ENCODE measurements around the gene SUPT6H. TPM values are rescaled to one million over a fixed set of nuclear protein-coding genes. Genes with fewer than 3 reads are reported as not detected.

The SUPT6H gene
- total and polyA plus RNA-seq, 9 of the 15 experiments (the other 6 are each of a cell fraction or from before 2014, with no cell fraction given) = 1.7 to 77.7 (median 49.2) TPM

DNA sequence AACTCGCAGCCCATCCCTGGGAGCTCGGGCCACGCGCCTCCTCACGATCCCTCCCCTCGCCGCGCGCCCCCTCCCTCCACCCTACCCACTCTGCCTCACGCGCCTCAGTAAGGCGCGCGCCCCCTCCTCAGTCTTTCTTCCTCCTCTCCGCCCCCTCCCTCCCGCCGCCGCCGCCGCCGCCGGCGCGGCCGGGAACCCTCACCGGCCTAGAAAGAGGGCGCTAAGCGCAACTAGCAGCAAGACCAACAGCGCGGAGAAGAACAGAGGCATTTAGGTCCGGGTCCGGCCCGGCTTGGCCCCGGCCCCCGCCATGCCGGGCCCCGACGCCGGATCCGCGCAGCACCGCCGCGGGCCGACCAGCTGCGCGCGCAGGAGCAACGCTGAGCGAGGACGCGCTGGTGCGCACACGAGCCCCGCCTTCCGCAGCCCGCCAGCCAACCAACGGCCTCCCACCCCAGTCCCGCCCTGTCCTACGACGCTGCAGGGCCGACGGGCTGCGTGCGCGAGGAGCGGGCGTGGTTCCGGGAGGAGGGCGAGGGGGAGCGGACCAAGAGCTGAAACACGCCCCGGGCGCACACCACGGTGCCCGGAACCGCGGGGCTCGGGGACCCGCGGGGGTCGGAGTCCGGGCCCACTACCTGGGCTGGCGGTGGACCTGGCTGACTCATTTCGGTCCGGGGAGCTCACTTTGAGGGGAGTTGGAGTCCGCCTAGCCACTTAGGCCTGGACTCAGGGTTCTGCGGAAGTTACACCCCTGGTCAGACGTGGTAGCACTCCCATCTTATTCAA lies 17.0 kb upstream of the SUPT6H start, which contains the start of gene BLTP2 (continued):
- TF ChIP-seq, protein P1, sequence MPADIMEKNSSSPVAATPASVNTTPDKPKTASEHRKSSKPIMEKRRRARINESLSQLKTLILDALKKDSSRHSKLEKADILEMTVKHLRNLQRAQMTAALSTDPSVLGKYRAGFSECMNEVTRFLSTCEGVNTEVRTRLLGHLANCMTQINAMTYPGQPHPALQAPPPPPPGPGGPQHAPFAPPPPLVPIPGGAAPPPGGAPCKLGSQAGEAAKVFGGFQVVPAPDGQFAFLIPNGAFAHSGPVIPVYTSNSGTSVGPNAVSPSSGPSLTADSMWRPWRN (IDR thresholded peaks at IDR 0.05; ENCODE audit: low read depth) = no peak
- TF ChIP-seq RBBP5 (IDR thresholded peaks at IDR 0.05; ENCODE audit: borderline replicate concordance, insufficient read depth, low read length, poor library complexity, severe bottlenecking) (peak; percentile 64), MTF1 (CRISPR knock-in tag; IDR thresholded peaks at IDR 0.05; ENCODE audit: borderline replicate concordance) (no peak), ZNF134 (CRISPR knock-in tag; conservative IDR thresholded peaks at IDR 0.05) (no peak), MAFK (IDR thresholded peaks at IDR 0.05; ENCODE audit: low read length) (no peak), ZNF780A (CRISPR knock-in tag; IDR thresholded peaks at IDR 0.05) (no peak), SMARCA4 (IDR thresholded peaks at IDR 0.05) (no peak; the same call in 1 of the 2 replicates), ZFP1 (CRISPR knock-in tag; IDR thresholded peaks at IDR 0.05) (no peak), ZNF77 (CRISPR knock-in tag; IDR thresholded peaks at IDR 0.05) (no peak), POU5F1 (IDR thresholded peaks at IDR 0.05; ENCODE audit: borderline replicate concordance, low read depth, low read length, partially characterized antibody) (no peak), KLF1 (tag; IDR thresholded peaks at IDR 0.05) (no peak), RBM14 (IDR thresholded peaks at IDR 0.05; ENCODE audit: borderline replicate concordance, insufficient read depth, low read depth, low read length) (no peak), KLF6 (CRISPR knock-in tag; IDR thresholded peaks at IDR 0.05; ENCODE audit: borderline replicate concordance) (peak; percentile 89; the same call in 1 of the 2 replicates), ZNF212 (CRISPR knock-in tag; IDR thresholded peaks at IDR 0.05) (no peak), SNRNP70 (optimal IDR thresholded peaks at IDR 0.05; ENCODE audit: low read depth, low read length) (no peak), MYNN (IDR thresholded peaks at IDR 0.05) (no peak), MYNN (CRISPR knock-in tag; IDR thresholded peaks at IDR 0.05) (no peak), ZC3H11A (IDR thresholded peaks at IDR 0.05; ENCODE audit: low read depth, low read length) (no peak; the same call in 1 of the 2 replicates), POLR2G (IDR thresholded peaks at IDR 0.05; ENCODE audit: low read depth, low read length) (peak; percentile 94), STAG1 (CRISPR knock-in tag; IDR thresholded peaks at IDR 0.05; ENCODE audit: borderline replicate concordance) (no peak)
- TF ChIP-seq, protein P2, sequence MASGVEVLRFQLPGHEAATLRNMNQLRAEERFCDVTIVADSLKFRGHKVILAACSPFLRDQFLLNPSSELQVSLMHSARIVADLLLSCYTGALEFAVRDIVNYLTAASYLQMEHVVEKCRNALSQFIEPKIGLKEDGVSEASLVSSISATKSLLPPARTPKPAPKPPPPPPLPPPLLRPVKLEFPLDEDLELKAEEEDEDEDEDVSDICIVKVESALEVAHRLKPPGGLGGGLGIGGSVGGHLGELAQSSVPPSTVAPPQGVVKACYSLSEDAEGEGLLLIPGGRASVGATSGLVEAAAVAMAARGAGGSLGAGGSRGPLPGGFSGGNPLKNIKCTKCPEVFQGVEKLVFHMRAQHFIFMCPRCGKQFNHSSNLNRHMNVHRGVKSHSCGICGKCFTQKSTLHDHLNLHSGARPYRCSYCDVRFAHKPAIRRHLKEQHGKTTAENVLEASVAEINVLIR (CRISPR knock-in tag; IDR thresholded peaks at IDR 0.05) = peak; percentile 56; the same call in 1 of the 2 replicates
- TF ChIP-seq, protein P3, sequence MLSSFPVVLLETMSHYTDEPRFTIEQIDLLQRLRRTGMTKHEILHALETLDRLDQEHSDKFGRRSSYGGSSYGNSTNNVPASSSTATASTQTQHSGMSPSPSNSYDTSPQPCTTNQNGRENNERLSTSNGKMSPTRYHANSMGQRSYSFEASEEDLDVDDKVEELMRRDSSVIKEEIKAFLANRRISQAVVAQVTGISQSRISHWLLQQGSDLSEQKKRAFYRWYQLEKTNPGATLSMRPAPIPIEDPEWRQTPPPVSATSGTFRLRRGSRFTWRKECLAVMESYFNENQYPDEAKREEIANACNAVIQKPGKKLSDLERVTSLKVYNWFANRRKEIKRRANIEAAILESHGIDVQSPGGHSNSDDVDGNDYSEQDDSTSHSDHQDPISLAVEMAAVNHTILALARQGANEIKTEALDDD (IDR thresholded peaks at IDR 0.05) = no peak
- TF ChIP-seq, protein P4, sequence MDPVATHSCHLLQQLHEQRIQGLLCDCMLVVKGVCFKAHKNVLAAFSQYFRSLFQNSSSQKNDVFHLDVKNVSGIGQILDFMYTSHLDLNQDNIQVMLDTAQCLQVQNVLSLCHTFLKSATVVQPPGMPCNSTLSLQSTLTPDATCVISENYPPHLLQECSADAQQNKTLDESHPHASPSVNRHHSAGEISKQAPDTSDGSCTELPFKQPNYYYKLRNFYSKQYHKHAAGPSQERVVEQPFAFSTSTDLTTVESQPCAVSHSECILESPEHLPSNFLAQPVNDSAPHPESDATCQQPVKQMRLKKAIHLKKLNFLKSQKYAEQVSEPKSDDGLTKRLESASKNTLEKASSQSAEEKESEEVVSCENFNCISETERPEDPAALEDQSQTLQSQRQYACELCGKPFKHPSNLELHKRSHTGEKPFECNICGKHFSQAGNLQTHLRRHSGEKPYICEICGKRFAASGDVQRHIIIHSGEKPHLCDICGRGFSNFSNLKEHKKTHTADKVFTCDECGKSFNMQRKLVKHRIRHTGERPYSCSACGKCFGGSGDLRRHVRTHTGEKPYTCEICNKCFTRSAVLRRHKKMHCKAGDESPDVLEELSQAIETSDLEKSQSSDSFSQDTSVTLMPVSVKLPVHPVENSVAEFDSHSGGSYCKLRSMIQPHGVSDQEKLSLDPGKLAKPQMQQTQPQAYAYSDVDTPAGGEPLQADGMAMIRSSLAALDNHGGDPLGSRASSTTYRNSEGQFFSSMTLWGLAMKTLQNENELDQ (CRISPR knock-in tag; IDR thresholded peaks at IDR 0.05; ENCODE audit: borderline replicate concordance) = no peak

Data from K562 (cell line).